ENCODE results near the gene PROCA1. TPM values are rescaled to one million over a fixed set of nuclear protein-coding genes. Genes with fewer than 3 reads are reported as not detected.
A peak's percentile ranks its signal among the peaks of the same experiment; 100 is the strongest.

The PROCA1 gene
- total RNA-seq, 4 donors from 2014 or later = 1.2 to 6.0 (median 1.8) TPM

DNA sequence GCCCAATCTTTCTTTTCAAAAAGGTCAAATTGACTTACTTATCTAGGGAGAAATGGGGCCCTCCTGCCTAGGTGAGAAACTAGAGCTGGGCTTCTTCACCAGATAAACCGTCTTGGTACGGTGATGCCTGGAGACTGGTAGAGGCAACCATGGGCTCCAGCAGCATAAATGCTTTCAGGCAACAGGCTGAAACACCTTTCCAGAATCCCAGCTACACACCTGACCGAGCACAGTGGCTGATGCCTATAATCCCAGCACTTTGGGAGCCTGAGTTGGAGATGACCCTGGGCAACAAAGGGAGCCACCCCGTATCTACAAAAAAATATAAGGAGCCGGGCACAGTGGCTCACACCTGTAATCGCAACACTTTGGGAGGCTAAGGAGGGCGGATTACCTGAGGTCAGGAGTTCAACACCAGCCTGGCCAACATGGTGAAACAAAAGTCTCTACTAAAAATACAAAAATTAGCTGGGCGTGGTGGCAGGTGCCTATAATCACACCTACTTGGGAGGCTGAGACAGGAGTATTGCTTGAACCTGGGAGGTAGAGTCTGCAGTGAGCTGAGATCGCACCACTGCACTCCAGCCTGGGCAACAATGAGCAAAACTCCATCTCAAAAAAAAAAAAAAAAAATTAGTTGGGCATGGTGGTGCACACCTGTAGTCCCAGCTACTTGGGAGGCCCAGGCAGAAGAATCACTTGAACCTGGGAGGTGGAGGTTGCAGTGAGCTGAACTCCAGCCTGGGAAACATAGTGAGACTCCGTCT, 40.1 kb upstream of the PROCA1 start:
- TF ChIP-seq, protein P1, sequence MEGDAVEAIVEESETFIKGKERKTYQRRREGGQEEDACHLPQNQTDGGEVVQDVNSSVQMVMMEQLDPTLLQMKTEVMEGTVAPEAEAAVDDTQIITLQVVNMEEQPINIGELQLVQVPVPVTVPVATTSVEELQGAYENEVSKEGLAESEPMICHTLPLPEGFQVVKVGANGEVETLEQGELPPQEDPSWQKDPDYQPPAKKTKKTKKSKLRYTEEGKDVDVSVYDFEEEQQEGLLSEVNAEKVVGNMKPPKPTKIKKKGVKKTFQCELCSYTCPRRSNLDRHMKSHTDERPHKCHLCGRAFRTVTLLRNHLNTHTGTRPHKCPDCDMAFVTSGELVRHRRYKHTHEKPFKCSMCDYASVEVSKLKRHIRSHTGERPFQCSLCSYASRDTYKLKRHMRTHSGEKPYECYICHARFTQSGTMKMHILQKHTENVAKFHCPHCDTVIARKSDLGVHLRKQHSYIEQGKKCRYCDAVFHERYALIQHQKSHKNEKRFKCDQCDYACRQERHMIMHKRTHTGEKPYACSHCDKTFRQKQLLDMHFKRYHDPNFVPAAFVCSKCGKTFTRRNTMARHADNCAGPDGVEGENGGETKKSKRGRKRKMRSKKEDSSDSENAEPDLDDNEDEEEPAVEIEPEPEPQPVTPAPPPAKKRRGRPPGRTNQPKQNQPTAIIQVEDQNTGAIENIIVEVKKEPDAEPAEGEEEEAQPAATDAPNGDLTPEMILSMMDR (IDR thresholded peaks at IDR 0.05) = no peak
- ATAC-seq (ENCODE audit: low FRiP score) = no peak
- no peak for DNase-seq (ENCODE audit: low spot score)

DNA sequence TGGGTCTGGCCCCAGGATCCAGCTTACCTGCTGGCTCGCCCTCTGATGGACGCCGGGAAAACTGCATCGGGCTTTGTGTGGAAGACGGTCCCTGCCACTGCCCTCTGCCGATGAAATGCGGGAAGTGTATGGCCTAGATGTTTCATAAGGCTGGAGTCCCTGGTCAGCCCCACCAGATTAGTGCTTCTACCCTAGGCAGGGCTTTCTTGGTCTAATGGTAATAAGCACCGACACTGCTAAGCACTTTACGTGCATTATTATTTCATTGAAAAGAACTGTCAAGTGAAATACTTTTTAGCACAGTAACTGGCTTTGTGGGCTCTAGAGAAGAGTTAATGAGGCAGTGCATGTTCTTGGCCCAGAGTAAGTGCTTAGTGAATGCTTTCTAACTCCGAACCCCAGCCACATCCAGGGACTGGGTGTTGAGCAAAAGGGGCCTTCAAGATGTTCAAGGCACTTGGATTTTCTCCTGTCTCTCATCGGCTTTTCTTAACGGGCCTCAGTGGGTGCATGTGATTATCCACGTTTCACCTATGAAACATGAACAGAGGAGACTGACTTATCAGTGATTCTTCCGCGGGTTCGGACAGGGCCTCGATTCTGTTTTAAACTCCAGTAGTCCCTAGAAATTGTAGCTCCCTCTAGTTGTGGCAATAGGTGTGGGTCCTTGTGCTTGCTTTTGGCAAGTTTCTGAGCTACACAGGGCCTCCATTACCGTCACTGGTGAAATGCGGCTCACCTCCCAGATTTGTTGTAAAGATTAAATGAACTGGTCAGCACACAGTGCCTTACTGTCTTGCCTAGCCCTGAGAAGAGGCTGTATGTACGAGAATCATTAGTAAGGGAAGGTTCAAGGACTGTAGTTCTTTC, 38.7 kb upstream of the PROCA1 start:
- TF ChIP-seq, protein P1 (IDR thresholded peaks at IDR 0.05) = peak in 2 of 3 donors; percentile 88 to 96
- ATAC-seq (ENCODE audit: low FRiP score) (peak; percentile 81), DNase-seq (ENCODE audit: low spot score) (peak; percentile 94)

DNA sequence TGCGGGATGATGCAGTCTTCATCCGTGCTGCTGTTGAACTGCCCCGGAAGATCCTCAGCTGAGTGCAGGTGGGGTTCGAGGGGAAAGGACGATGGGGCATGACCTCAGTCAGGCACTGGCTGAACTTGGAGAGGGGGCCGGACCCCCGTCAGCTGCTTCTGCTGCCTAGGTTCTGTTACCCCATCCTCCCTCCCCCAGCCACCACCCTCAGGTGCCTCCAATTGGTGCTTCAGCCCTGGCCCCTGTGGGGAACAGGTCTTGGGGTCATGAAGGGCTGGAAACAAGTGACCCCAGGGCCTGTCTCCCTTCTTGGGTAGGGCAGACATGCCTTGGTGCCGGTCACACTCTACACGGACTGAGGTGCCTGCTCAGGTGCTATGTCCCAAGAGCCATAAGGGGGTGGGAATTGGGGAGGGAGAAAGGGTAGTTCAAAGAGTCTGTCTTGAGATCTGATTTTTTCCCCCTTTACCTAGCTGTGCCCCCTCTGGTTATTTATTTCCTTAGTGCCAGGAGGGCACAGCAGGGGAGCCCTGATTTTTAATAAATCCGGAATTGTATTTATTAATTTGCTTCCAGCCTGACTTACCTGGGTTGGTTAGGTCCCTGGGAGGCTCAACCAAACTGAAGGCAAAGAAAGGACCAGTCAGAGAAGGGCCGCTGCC, 38.0 kb upstream of the PROCA1 start:
- no peak for ATAC-seq (ENCODE audit: low FRiP score)
- DNase-seq (ENCODE audit: low spot score) = no peak
- TF ChIP-seq, protein P1 (IDR thresholded peaks at IDR 0.05) = no peak

DNA sequence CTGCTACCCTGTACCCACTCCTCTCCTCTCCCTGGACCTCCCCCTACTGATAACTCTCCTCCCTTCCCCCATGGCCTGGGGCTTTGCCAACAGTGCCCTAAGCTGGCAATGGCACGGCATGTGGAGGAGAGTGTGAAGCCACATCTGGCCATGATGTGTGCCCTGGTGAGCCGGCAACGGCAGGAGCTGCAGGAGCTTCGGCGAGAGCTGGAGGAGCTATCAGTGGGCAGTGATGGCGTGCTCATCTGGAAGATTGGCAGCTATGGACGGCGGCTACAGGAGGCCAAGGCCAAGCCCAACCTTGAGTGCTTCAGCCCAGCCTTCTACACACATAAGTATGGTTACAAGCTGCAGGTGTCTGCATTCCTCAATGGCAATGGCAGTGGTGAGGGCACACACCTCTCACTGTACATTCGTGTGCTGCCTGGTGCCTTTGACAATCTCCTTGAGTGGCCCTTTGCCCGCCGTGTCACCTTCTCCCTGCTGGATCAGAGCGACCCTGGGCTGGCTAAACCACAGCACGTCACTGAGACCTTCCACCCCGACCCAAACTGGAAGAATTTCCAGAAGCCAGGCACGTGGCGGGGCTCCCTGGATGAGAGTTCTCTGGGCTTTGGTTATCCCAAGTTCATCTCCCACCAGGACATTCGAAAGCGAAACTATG, 37.3 kb upstream of the PROCA1 start:
- TF ChIP-seq, protein P1 (IDR thresholded peaks at IDR 0.05) = no peak
- ATAC-seq (ENCODE audit: low FRiP score) (no peak), DNase-seq (ENCODE audit: low spot score) (no peak)

DNA sequence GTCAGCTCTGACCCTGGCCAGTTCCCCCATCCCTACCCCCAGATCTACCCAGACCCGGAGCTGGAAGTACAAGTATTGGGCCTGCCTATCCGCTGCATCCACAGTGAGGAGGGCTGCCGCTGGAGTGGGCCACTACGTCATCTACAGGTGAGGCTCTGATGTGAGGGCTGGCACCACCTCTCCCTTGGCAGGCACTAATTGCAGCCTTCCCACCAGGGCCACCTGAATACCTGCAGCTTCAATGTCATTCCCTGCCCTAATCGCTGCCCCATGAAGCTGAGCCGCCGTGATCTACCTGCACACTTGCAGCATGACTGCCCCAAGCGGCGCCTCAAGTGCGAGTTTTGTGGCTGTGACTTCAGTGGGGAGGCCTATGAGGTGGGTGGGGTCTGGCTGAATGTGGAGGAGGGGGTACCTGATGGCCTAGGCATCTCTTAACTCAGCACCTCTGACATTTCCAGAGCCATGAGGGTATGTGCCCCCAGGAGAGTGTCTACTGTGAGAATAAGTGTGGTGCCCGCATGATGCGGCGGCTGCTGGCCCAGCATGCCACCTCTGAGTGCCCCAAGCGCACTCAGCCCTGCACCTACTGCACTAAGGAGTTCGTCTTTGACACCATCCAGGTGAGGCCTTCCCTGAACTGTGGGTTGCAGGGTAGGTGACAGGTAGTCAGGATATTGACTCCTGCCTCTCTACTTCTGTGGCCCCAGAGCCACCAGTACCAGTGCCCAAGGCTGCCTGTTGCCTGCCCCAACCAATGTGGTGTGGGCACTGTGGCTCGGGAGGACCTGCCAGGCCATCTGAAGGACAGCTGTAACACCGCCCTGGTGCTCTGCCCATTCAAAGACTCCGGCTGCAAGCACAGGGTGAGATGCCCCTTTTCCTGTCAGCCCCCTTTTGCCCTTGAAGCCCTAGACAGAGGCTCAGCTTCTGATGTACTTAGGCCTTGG, 36.4 kb upstream of the PROCA1 start:
- TF ChIP-seq, protein P1 (IDR thresholded peaks at IDR 0.05) = no peak
- ATAC-seq (ENCODE audit: low FRiP score) = no peak
- no peak for DNase-seq (ENCODE audit: low spot score)
